Fibroblast of skin of left quadriceps (primary cell): ENCODE data around the gene UROC1.

Source experiments
- DNase-seq, 2 experiments: peaks; one replicate each; pipeline ENCODE4 v3.0.0-alpha.2; 2013; ENCODE audit warnings: low read depth in 2 of 2

The UROC1 gene

GRCh38 chr3:126441256-126441880 lies 76.2 kb downstream of the UROC1 start:
- no peak for DNase-seq

- no peak for DNase-seq
Observed at GRCh38 chr3:126440709-126440995, 76.9 kb downstream of the UROC1 start.

GRCh38 chr3:126439968-126440708 lies 77.4 kb downstream of the UROC1 start:
- DNase-seq: no peak

- no peak for DNase-seq
Observed at GRCh38 chr3:126439346-126439967, 78.1 kb downstream of the UROC1 start.

- no peak for DNase-seq
Observed at GRCh38 chr3:126438746-126439145, 78.8 kb downstream of the UROC1 start.

GRCh38 chr3:126438186-126438585 lies 79.4 kb downstream of the UROC1 start:
- no peak for DNase-seq

GRCh38 chr3:126436826-126437717 lies 80.5 kb downstream of the UROC1 start:
- no peak for DNase-seq

GRCh38 chr3:126435456-126436315 lies 81.9 kb downstream of the UROC1 start:
- no peak for DNase-seq

- no peak for DNase-seq
Observed at GRCh38 chr3:126434931-126435411, 82.6 kb downstream of the UROC1 start.

GRCh38 chr3:126434264-126434590 lies 83.3 kb downstream of the UROC1 start:
- DNase-seq: no peak

GRCh38 chr3:126433496-126434263 lies 83.9 kb downstream of the UROC1 start:
- DNase-seq: no peak

- DNase-seq: no peak
Observed at GRCh38 chr3:126433105-126433430, 84.5 kb downstream of the UROC1 start.

- peak; percentile 5 to 8 for DNase-seq
Observed at GRCh38 chr3:126432361-126433104, 85.0 kb downstream of the UROC1 start.
